Activated naive CD8-positive, alpha-beta T cell treated with anti-CD3 and anti-CD28 coated beads, Interleukin-2, amount 10 ng/mL, durations not matched to agents 7 days and 5 days (primary cell): ENCODE measurements around the gene OPN1MW3. TPM values are rescaled to one million over a fixed set of nuclear protein-coding genes. Genes with fewer than 3 reads are reported as not detected.
A peak's percentile ranks its signal among the peaks of the same experiment; 100 is the strongest.
"Not testable (repeated sequence)": the region's sequence is repeated elsewhere in the genome, so short reads cannot be mapped to it uniquely, and the experiment has no call there.

ENCODE experiments used
- ATAC-seq: fragments of 150-1000 bp; cut with Tn5 transposase; one replicate; pipeline ENCODE4 v1.10.0; 2021; ENCODE audit warnings: low read depth, moderate library complexity
- POLR2A ChIA-PET: fragments of 350-600 bp; sonication (Branson Sonifier 250); formaldehyde crosslinking; loops from one replicate; lab custom pipeline; 2021; ENCODE audit warnings: antibody characterized with exemption; lab: Charles Lee
- DNase-seq: peaks from one replicate; pipeline ENCODE4 v3.0.0; 2021
- H3K27ac Mint-ChIP-seq: one replicate; pipeline ENCODE4 v1.8.0; 2022; ENCODE audit warnings: mild to moderate bottlenecking, mixed read lengths
- H3K27me3 Mint-ChIP-seq: one replicate; pipeline ENCODE4 v1.8.0; 2022; ENCODE audit warnings: mild to moderate bottlenecking, moderate library complexity, mixed read lengths
- H3K36me3 Mint-ChIP-seq: one replicate; pipeline ENCODE4 v1.8.0; 2021; ENCODE audit warnings: mild to moderate bottlenecking, mixed read lengths
- H3K4me1 Mint-ChIP-seq: one replicate; pipeline ENCODE4 v1.8.0; 2021; ENCODE audit warnings: mixed read lengths
- H3K4me3 Mint-ChIP-seq: one replicate; pipeline ENCODE4 v1.8.0; 2022; ENCODE audit warnings: mild to moderate bottlenecking, moderate library complexity, mixed read lengths
- H3K9me3 Mint-ChIP-seq: one replicate; pipeline ENCODE4 v1.8.0; 2021; ENCODE audit warnings: mixed read lengths
- total RNA-seq, 2 experiments: library from RNA; stranded (reverse); gene quantifications; one replicate each; pipeline ENCODE4 v1.2.3, GENCODE V29; 2021

Gene OPN1MW3
- not detected for total RNA-seq

DNA sequence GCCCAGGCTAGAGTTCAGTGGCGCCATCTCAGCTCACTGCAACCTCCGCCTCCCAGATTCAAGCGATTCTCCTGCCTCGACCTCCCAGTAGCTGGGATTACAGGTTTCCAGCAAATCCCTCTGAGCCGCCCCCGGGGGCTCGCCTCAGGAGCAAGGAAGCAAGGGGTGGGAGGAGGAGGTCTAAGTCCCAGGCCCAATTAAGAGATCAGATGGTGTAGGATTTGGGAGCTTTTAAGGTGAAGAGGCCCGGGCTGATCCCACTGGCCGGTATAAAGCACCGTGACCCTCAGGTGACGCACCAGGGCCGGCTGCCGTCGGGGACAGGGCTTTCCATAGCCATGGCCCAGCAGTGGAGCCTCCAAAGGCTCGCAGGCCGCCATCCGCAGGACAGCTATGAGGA is at the start of gene OPN1MW3:
Gene OPN1MW3 (plus strand): TSS at position 301 of the 400 bp plus-strand sequence. CDS start 38 bp downstream, at position 339.
- H3K27ac Mint-ChIP-seq, H3K36me3 Mint-ChIP-seq, H3K4me3 Mint-ChIP-seq, H3K4me1 Mint-ChIP-seq, POLR2A ChIA-PET, H3K27me3 Mint-ChIP-seq, ATAC-seq, H3K9me3 Mint-ChIP-seq, DNase-seq: not testable (repeated sequence)

DNA sequence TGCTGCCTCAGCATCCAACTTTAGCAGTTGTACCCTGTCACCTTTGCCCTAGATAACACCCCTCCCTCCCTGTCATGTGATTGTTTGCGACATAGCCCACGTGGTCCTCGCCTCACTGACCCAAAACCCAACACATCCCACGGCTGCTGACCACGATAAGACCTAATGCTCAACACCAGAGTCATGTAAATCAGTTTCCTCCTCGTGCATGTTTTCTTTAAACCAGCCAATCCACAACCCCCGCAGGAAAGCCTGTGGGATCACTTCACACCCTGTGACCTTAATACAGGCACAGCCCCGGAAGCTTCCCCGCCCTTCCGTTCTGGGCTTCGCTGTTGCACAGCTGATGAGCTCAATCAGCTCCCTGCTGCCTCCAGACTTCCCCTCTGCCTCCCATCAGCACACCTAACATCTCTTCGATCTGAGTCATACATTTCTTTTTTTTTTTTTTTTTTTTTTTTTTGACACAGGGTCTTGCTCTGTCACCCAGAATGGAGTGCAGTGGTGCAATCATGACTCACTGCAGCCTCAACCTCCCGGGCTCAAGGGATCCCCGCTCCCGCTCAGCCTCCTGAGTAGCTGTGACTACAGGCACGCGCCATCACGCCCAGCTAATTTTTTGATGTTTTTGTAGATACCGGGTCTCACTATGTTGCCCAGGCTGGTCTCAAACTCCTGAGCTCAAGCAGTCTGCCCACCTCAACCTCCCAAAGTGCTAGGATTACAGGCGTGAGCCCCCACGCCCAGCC is 47.5 kb upstream of the OPN1MW3 start:
- DNase-seq, H3K27me3 Mint-ChIP-seq, H3K4me3 Mint-ChIP-seq, H3K9me3 Mint-ChIP-seq, POLR2A ChIA-PET, H3K36me3 Mint-ChIP-seq, H3K4me1 Mint-ChIP-seq, H3K27ac Mint-ChIP-seq: not testable (repeated sequence)
- ATAC-seq = peak; percentile 99

DNA sequence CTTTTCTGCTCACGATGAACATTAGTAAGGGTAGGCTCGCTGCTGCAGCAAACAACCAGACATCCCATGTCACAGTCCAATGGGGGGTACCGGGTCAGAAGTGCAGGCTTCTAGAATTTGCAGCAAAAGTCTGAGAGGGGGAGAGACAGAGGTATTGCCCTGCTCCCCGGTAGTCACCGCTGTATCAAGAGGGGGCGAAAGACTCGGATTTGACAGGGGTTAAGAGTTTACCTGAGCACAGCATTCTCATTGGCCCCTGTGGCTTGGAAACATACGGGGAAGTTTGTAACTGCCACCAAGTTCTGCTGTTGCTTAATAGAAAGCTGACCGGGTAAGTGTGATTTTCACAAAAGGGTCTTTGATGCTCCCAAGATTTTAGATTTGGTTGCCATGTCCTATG is 46.3 kb upstream of the OPN1MW3 start:
- H3K9me3 Mint-ChIP-seq, H3K4me3 Mint-ChIP-seq, H3K36me3 Mint-ChIP-seq, H3K4me1 Mint-ChIP-seq, H3K27ac Mint-ChIP-seq, H3K27me3 Mint-ChIP-seq, POLR2A ChIA-PET, DNase-seq, ATAC-seq: not testable (repeated sequence)

DNA sequence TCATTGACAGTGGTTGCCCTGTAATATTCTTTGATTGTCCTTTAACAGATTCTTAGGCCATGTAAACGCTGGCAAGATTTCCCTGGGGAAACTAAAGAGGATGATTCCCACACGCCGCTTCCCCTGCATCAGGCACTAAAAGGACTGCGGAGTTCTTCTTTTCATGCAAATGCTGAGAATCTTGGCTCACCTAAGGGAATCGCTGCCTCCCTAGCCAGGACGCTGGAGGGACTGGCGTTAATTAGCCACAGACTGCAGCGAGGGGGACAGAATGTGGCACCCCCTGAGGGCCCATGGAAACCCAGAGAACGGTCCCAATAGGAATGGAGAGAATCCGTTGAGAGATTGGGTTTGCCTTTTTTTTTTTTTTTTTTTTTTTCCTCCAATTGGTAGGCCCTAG is 45.9 kb upstream of the OPN1MW3 start:
- H3K27ac Mint-ChIP-seq, H3K9me3 Mint-ChIP-seq, POLR2A ChIA-PET: not testable (repeated sequence)

DNA sequence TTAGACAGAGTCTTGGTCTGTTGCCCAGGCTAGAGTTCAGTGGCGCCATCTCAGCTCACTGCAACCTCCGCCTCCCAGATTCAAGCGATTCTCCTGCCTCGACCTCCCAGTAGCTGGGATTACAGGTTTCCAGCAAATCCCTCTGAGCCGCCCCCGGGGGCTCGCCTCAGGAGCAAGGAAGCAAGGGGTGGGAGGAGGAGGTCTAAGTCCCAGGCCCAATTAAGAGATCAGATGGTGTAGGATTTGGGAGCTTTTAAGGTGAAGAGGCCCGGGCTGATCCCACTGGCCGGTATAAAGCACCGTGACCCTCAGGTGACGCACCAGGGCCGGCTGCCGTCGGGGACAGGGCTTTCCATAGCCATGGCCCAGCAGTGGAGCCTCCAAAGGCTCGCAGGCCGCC is 37.9 kb upstream of the OPN1MW3 start, which contains the start of gene OPN1MW2:
Gene OPN1MW2 (plus strand): TSS at position 301 of the 400 bp plus-strand sequence. CDS start 60 bp downstream, at position 361.
- H3K4me3 Mint-ChIP-seq, H3K4me1 Mint-ChIP-seq, H3K36me3 Mint-ChIP-seq, H3K27me3 Mint-ChIP-seq, ATAC-seq, H3K27ac Mint-ChIP-seq, DNase-seq, H3K9me3 Mint-ChIP-seq, POLR2A ChIA-PET: not testable (repeated sequence)

More for the DNA sequence above, 45.9 kb upstream of the OPN1MW3 start:
- H3K27me3 Mint-ChIP-seq, H3K36me3 Mint-ChIP-seq, H3K4me3 Mint-ChIP-seq, ATAC-seq, H3K4me1 Mint-ChIP-seq, DNase-seq: not testable (repeated sequence)

DNA sequence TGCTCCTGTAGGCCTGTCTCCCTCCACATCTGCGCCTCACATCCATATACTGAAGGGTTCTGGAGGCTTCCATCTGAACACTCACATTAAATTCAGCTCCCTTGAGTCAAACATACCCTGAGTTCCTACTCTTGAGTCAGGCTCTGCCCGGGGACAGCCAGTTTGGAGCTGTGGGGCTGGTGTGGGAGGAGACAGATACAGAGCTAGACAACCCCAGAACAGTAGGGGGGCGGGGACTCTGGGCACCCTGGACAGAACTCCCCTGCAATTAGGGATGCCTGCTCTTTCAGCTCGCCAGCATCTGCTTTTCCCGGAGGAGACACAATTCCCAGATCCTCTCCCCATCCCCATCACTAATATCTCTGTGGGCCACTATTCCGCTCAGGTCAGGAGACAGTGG is 32.1 kb upstream of the OPN1MW3 start:
- H3K27me3 Mint-ChIP-seq, H3K9me3 Mint-ChIP-seq, DNase-seq, H3K4me3 Mint-ChIP-seq, ATAC-seq, POLR2A ChIA-PET, H3K27ac Mint-ChIP-seq, H3K4me1 Mint-ChIP-seq, H3K36me3 Mint-ChIP-seq: not testable (repeated sequence)

DNA sequence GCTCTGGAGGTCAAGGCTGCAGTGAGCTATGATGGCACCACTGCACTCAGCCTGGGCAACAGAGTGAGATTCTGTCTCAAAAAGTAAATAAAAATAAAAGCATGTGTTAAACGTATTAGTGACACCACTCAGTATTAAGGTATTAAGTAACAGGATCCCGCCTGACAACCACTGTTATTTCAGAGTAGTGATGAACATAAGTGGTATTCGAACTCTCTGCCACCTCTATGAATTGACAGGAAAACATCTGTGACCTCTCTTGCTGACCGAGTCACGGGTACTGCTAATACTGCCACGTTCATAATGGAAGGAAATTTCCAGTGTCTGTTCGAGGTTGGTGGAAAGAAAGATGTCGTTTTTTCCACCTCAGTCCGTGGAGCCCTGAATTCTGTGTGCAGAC is 30.7 kb upstream of the OPN1MW3 start:
- H3K27ac Mint-ChIP-seq, H3K4me1 Mint-ChIP-seq, ATAC-seq, H3K36me3 Mint-ChIP-seq, H3K27me3 Mint-ChIP-seq, DNase-seq, POLR2A ChIA-PET, H3K9me3 Mint-ChIP-seq, H3K4me3 Mint-ChIP-seq: not testable (repeated sequence)

DNA sequence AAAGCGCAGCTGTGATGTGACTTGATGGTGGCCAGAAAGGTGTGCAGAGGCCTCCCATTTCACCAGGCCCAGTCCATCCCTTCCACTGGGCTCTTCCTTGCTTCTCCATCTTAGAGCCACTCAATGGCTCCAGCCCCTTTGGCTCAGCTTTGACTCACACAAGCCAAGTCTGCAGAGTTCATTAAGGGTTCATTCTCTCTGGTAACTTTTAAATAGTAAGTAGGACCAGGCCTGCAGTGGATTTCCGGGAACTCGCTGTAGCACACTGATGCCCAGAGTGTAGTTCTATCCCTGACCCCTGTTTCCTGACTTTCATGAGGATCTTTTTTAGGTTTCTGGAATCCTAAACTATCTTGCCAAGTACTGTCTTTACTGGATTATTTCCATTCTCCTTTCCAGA is 25.9 kb upstream of the OPN1MW3 start:
- H3K36me3 Mint-ChIP-seq, H3K27me3 Mint-ChIP-seq, H3K4me1 Mint-ChIP-seq, H3K9me3 Mint-ChIP-seq, DNase-seq, ATAC-seq, H3K4me3 Mint-ChIP-seq, POLR2A ChIA-PET, H3K27ac Mint-ChIP-seq: not testable (repeated sequence)

DNA sequence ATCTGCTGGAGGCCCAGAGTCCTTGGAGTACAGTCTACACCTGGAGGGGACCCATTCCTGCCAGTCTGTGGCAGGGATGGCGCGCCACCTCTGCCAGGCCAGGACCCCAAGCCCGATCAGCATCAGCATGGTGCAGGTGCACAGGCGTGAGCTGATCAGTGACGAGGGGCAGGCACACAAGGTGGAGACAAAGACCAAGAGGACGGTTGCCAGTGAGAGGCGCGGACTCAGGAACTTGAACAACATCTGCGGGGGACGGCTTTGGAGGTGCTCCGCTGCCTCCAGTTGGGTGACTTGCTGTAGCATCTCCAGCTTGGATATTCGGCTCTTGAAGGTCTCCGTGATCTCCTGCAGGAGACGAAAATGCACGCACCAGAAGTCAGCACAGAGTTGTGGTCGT is 23.8 kb upstream of the OPN1MW3 start:
- H3K9me3 Mint-ChIP-seq, H3K27ac Mint-ChIP-seq, DNase-seq, H3K27me3 Mint-ChIP-seq, ATAC-seq, POLR2A ChIA-PET, H3K4me1 Mint-ChIP-seq, H3K36me3 Mint-ChIP-seq, H3K4me3 Mint-ChIP-seq: not testable (repeated sequence)

DNA sequence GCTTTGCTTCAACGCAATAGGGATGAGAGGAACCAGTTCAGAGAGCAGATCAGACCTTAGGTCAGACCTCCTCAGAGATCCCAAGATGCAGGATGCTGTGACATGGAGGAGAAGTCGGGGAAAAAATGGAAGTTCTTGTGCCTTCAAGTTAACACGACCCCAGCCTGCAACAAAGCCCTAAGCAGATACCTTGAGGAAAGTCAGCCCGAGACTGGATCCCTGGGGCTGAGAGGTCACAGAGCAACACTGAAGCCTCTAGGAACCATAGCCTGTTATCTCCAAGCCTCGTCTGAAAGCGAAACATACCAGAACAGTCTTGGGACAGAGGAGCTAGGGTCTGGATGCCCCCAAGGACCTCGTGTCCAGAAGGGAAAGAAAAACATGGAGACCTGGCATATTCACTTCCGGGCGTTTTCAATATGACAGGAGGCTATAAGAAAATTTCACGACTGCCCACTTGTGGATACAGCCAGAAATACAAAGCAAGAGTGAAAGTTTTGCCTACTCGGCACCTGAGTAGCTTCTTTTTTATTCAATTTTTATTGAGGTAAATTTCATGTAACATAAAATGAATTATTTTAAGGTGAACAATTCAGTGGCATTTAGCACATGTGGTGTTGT is 18.3 kb upstream of the OPN1MW3 start:
- H3K4me1 Mint-ChIP-seq, H3K27ac Mint-ChIP-seq, H3K36me3 Mint-ChIP-seq, H3K9me3 Mint-ChIP-seq, ATAC-seq, DNase-seq, H3K4me3 Mint-ChIP-seq, POLR2A ChIA-PET, H3K27me3 Mint-ChIP-seq: not testable (repeated sequence)

DNA sequence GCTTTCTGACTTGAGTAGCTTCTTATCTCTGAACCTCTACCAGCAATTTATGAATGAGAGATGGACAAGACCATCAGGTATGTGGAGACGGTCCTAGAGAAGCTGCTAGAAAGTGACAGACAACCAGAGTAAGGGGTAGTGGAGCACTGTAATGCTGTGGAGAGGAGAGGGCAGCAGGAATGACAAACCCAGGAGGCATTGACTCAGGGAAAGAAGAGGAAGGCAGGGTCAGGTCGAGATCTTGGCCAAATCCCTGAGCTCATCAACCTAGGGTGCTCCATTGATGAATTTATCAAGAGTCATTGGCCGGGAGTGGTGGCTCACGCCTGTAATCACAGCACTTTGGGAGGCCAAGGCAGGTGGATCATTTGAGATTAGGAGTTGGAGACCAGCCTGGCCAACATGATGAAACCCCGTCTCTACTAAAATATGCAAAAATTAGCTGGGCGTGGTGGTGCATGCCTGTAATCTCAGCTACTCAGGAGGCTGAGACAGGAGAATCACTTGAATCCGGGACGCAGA is 17.3 kb upstream of the OPN1MW3 start:
- DNase-seq, H3K27me3 Mint-ChIP-seq, H3K9me3 Mint-ChIP-seq, H3K36me3 Mint-ChIP-seq, H3K4me3 Mint-ChIP-seq, POLR2A ChIA-PET, H3K27ac Mint-ChIP-seq, H3K4me1 Mint-ChIP-seq, ATAC-seq: not testable (repeated sequence)

DNA sequence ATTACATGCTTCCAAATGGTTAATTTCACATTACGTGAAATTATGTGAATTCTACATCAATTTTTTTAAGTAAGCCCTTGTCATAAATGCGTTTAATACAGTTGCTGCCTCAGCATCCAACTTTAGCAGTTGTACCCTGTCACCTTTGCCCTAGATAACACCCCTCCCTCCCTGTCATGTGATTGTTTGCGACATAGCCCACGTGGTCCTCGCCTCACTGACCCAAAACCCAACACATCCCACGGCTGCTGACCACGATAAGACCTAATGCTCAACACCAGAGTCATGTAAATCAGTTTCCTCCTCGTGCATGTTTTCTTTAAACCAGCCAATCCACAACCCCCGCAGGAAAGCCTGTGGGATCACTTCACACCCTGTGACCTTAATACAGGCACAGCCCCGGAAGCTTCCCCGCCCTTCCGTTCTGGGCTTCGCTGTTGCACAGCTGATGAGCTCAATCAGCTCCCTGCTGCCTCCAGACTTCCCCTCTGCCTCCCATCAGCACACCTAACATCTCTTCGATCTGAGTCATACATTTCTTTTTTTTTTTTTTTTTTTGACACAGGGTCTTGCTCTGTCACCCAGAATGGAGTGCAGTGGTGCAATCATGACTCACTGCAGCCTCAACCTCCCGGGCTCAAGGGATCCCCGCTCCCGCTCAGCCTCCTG is 9.9 kb upstream of the OPN1MW3 start:
- DNase-seq, H3K4me1 Mint-ChIP-seq, H3K9me3 Mint-ChIP-seq, H3K4me3 Mint-ChIP-seq, H3K27me3 Mint-ChIP-seq, POLR2A ChIA-PET, H3K36me3 Mint-ChIP-seq, H3K27ac Mint-ChIP-seq: not testable (repeated sequence)
- ATAC-seq = peak; percentile 99

DNA sequence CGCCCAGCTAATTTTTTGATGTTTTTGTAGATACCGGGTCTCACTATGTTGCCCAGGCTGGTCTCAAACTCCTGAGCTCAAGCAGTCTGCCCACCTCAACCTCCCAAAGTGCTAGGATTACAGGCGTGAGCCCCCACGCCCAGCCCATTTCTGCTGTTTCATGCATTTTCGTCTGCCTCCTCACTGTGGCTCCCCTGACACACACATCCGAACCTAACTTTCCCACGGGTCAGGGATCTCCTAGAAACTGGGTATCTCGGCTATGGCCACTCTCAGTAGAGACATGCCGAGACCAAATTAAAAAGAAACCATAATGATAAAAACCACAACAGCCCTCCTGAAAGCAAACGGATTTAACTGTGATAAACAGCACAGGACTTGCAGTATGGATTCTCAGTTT is 9.3 kb upstream of the OPN1MW3 start:
- H3K9me3 Mint-ChIP-seq, POLR2A ChIA-PET: not testable (repeated sequence)

More for the DNA sequence above, 9.3 kb upstream of the OPN1MW3 start:
- not testable (repeated sequence) for H3K27me3 Mint-ChIP-seq, H3K36me3 Mint-ChIP-seq, ATAC-seq, DNase-seq, H3K4me1 Mint-ChIP-seq, H3K27ac Mint-ChIP-seq, H3K4me3 Mint-ChIP-seq
